NCI-H187 treated with DMSO at 0.1 percent for 48 hours (cell line): ENCODE data around the gene ZNF566.

ENCODE experiments used
- DNase-seq: peaks from one replicate; lab custom pipeline; 2025; lab: John Stamatoyannopoulos, UW

The ZNF566 gene

GRCh38 chr19:36441339-36441738 is 48.0 kb downstream of the ZNF566 start:
- DNase-seq = no peak

- no peak for DNase-seq
Measured at GRCh38 chr19:36436531-36436930, 52.8 kb downstream of the ZNF566 start.

- DNase-seq = no peak
Measured at GRCh38 chr19:36423925-36424324, 65.4 kb downstream of the ZNF566 start.

- DNase-seq = no peak
Measured at GRCh38 chr19:36421749-36422481, 67.4 kb downstream of the ZNF566 start.

GRCh38 chr19:36420961-36421748 is 68.2 kb downstream of the ZNF566 start:
- no peak for DNase-seq

GRCh38 chr19:36418287-36419001 is 70.9 kb downstream of the ZNF566 start, which contains the start of gene ZFP82:
Gene ZFP82, minus strand, starts transcription at chr19:36418644. Its CDS starts 8,855 bp downstream, at chr19:36409789.
- no peak for DNase-seq

GRCh38 chr19:36417752-36418286 is 71.5 kb downstream of the ZNF566 start:
- DNase-seq = no peak

GRCh38 chr19:36409841-36410240 is 79.5 kb downstream of the ZNF566 start:
- DNase-seq = no peak

- no peak for DNase-seq
Measured at GRCh38 chr19:36408101-36408500, 81.3 kb downstream of the ZNF566 start.

GRCh38 chr19:36404498-36404897 is 84.9 kb downstream of the ZNF566 start:
- no peak for DNase-seq

- no peak for DNase-seq
Measured at GRCh38 chr19:36401475-36401874, 87.9 kb downstream of the ZNF566 start.

- DNase-seq = no peak
Measured at GRCh38 chr19:36398571-36398970, 90.8 kb downstream of the ZNF566 start.
